Measurements from ENCODE around the gene FBXL16. TPM values are rescaled to one million over a fixed set of nuclear protein-coding genes. Genes with fewer than 3 reads are reported as not detected.

Gene FBXL16
- total and polyA plus RNA-seq, 2 of the 13 experiments (the other 11 are each of a cell fraction or from before 2014, with no cell fraction given), result 0.22 to 2.0 TPM

GRCh38 chr16:695355-696089, 10.1 kb downstream of the FBXL16 start (continued):
- TF ChIP-seq ZNF280B (CRISPR knock-in tag; IDR thresholded peaks at IDR 0.05; ENCODE audit: borderline replicate concordance), result no peak
- TF ChIP-seq RXRA (CRISPR knock-in tag; IDR thresholded peaks at IDR 0.05), result peak; percentile 82; the same call in 1 of the 2 replicates
- no peak for TF ChIP-seq ETS1 (CRISPR knock-in tag; IDR thresholded peaks at IDR 0.05)
- TF ChIP-seq EED (CRISPR knock-in tag; IDR thresholded peaks at IDR 0.05), result peak; percentile 88; the same call in 1 of the 2 replicates
- no peak; the same call in 1 of the 2 replicates for TF ChIP-seq NFATC3 (CRISPR knock-in tag; IDR thresholded peaks at IDR 0.05)
- TF ChIP-seq ZNF564 (CRISPR knock-in tag; IDR thresholded peaks at IDR 0.05), result no peak
- no peak for TF ChIP-seq ZUFSP (CRISPR knock-in tag; IDR thresholded peaks at IDR 0.05; ENCODE audit: borderline replicate concordance)
- no peak for TF ChIP-seq NPAS2 (CRISPR knock-in tag; IDR thresholded peaks at IDR 0.05; ENCODE audit: borderline replicate concordance)
- TF ChIP-seq KLF9 (CRISPR knock-in tag; IDR thresholded peaks at IDR 0.05; ENCODE audit: low read depth), result no peak
- no peak for TF ChIP-seq HNRNPUL1 (IDR thresholded peaks at IDR 0.05; ENCODE audit: low read depth, low read length)
- peak; percentile 84 for TF ChIP-seq MXD1 (CRISPR knock-in tag; IDR thresholded peaks at IDR 0.05)
- TF ChIP-seq ZNF160 (CRISPR knock-in tag; IDR thresholded peaks at IDR 0.05), result no peak
- no peak for TF ChIP-seq GTF2F1 (IDR thresholded peaks at IDR 0.05; ENCODE audit: low read length)
- TF ChIP-seq ZNF503 (CRISPR knock-in tag; IDR thresholded peaks at IDR 0.05), result no peak
- TF ChIP-seq GMEB2 (CRISPR knock-in tag; IDR thresholded peaks at IDR 0.05; ENCODE audit: low read depth), result no peak
- TF ChIP-seq THAP9 (CRISPR knock-in tag; IDR thresholded peaks at IDR 0.05; ENCODE audit: borderline replicate concordance), result peak; percentile 73; the same call in 1 of the 2 replicates
- no peak for TF ChIP-seq ZNF441 (CRISPR knock-in tag; IDR thresholded peaks at IDR 0.05; ENCODE audit: borderline replicate concordance)
